Left ventricle myocardium inferior (tissue), 1 donor: ENCODE data around the gene TST. TPM values are rescaled to one million over a fixed set of nuclear protein-coding genes. Genes with fewer than 3 reads are reported as not detected.

Experiments used
- DNase-seq: peaks from one replicate; pipeline ENCODE4 v3.0.0-alpha.2; 2020
- H3K27ac ChIP-seq: fragments of 200-600 bp; replicated peaks from 2 replicates; pipeline ENCODE4 v1.8.0; 2021
- H3K27me3 ChIP-seq: fragments of 200-600 bp; 2 replicates; pipeline ENCODE4 v1.8.0; 2021; ENCODE audit warnings: low read depth
- H3K36me3 ChIP-seq: fragments of 200-600 bp; 2 replicates; pipeline ENCODE4 v1.8.0; 2021
- H3K4me1 ChIP-seq: fragments of 200-600 bp; 2 replicates; pipeline ENCODE4 v1.8.0; 2021
- H3K4me3 ChIP-seq: fragments of 200-600 bp; 2 replicates; pipeline ENCODE4 v1.8.0; 2021; ENCODE audit warnings: mild to moderate bottlenecking, moderate library complexity
- H3K9me3 ChIP-seq: fragments of 200-600 bp; replicated peaks from 2 replicates; pipeline ENCODE4 v1.8.0; 2021
- intact Hi-C: fragments of 100-400 bp; cut with micrococcal nuclease; formaldehyde crosslinking; loops from one replicate; pipeline ENCODE4 v1.11.0; 2022
- total RNA-seq: library from RNA; stranded (reverse); fragmentation: NEBNext Ultra II Directional; extraction: Animal tissue kit (Norgen Biotek cat#: 25700); gene quantifications from one replicate; pipeline ENCODE4 v1.2.1, GENCODE V29; 2021
- TF ChIP-seq, protein P1 (sequence below): fragments of 200-600 bp; IDR thresholded peaks from 2 replicates; pipeline ENCODE4 v1.8.0; 2021; ENCODE audit warnings: antibody characterized with exemption, mild to moderate bottlenecking, borderline replicate concordance
- donor health status: DM: no; HTN: yes; CAD: no; lungs with severe emphysema.

The TST gene
- total RNA-seq, 1 donor from 2014 or later = 39.8 TPM

DNA sequence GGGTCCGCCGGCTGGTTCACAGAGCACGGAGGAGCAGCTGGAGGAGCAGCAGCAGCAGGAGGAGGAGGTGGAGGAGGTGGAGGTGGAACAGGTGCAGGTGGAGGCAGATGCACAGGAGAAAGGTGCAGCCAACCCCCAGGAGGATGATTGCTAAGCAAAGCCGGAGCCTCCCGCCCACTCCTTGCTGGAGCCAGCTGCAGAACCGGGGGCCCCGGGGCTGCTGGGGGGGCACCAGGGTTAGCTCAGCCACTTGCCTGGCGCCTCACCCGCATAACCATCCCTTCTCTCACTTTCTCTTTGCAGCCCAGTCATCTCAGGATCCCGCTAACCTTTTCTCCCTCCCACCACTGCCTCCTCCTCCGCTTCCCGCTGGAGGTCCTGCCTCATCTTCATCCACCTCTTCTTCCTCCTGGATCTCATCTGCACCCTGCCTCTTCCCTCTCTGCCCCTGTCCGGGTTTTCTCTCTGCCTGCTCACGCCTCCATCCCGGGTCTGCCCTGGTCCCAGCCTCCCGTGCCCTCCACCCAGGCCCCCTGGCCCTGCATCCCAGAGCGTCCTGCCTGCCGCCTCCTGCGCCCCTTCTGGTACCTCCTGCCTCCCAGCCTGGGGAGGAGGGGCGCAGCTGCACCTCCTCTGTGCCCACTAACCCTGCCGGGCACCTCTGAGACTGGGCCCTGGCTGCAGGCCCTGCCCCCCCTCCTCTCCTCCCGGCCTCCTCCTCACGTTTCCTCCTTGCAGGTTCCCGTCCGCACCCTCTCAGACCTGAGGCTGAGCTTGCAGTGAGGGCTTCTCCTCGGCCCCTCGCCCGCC, 41.8 kb upstream of the TST start:
- Histone ChIP-seq H3K36me3 (peaks cover 48% of the 10 kb centered on the region), H3K9me3 (no peaks in the 10 kb centered on the region), H3K4me1 (no peaks in the 10 kb centered on the region), H3K27me3 (peaks cover 13% of the 10 kb centered on the region), H3K27ac (no peak overlapping the region), H3K4me3 (no peak overlapping the region)
- TF ChIP-seq, protein P1, sequence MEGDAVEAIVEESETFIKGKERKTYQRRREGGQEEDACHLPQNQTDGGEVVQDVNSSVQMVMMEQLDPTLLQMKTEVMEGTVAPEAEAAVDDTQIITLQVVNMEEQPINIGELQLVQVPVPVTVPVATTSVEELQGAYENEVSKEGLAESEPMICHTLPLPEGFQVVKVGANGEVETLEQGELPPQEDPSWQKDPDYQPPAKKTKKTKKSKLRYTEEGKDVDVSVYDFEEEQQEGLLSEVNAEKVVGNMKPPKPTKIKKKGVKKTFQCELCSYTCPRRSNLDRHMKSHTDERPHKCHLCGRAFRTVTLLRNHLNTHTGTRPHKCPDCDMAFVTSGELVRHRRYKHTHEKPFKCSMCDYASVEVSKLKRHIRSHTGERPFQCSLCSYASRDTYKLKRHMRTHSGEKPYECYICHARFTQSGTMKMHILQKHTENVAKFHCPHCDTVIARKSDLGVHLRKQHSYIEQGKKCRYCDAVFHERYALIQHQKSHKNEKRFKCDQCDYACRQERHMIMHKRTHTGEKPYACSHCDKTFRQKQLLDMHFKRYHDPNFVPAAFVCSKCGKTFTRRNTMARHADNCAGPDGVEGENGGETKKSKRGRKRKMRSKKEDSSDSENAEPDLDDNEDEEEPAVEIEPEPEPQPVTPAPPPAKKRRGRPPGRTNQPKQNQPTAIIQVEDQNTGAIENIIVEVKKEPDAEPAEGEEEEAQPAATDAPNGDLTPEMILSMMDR = no peak
- no peak for DNase-seq
- intact Hi-C loops = no loop called here

DNA sequence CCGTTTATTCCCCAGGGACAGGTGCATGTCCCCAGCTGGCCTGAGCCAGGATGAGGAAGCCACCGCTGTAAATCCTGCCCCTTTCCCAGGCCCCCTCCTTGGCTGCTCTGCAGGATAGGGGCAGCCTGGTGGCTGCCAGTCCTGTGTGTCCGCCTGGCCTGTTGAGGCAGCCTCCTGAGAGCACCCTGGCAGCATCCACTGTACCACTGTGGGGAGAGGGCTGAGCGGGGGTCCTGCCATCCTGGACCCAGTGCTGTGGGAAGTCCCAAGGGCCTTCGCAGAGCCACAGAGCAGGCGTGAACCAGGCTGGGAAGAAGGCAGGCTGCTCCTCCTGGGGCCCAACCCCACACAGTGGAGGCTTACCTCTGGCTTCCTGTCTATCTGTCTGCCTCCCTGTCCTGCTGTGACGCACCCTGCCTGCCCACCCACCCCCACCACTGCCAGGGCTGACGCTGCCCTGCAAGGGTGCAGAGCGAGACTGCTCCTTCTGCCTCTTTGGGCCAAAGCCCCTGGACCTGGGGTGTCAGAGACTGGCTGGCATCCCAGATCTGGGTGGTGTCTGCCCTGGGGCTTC, 40.7 kb upstream of the TST start:
- H3K36me3 ChIP-seq = peaks cover 52% of the 10 kb centered on the region
- H3K27me3 ChIP-seq = peaks cover 3% of the 10 kb centered on the region
- no peak overlapping the region for H3K4me3 ChIP-seq
- no peaks in the 10 kb centered on the region for H3K4me1 ChIP-seq
- no peaks in the 10 kb centered on the region for H3K9me3 ChIP-seq
- intact Hi-C loops = no loop called here
- DNase-seq = no peak
- no peak overlapping the region for H3K27ac ChIP-seq
- TF ChIP-seq, protein P1 = no peak

DNA sequence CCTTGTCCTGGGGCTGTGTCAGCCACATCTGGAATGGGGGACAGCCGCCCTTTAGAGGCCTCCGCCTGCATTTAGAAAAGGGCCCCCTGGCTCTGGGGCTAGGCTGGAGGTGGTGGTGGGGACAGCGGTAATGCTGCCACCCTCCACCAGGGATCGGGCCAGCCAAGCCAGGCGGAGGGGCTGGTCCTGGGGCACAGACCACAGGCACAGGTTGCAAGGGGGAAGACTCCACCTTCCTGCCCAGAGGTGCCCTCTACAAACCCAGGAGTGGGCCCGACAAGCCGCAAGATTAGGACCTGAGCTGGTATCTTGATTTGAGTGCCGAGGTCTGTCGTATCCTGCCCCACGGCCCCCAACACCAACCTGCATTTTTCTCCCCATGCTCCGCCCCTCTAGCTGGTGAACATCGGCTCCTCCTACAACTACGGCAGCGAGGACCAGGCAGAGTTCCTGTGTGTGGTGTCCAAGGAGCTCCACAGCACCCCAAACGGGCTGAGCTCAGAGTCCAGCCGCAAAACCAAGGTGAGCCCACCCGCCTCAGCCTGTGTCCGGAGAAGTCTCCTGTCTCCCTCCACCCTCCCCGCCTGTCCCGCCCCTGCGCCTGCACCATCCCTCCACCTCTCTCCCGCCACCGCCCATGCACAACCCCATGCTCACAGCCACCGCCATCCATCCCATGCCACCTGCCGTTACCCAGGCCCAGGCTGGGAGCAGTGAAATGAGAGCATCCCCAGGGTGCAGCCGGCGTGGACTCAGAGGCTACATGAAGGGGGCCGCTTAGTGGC, 39.9 kb upstream of the TST start:
- Histone ChIP-seq H3K27me3 (no peaks in the 10 kb centered on the region), H3K27ac (no peak overlapping the region), H3K4me1 (peaks cover under 1% of the 10 kb centered on the region), H3K4me3 (no peak overlapping the region), H3K9me3 (no peaks in the 10 kb centered on the region), H3K36me3 (peaks cover 52% of the 10 kb centered on the region)
- TF ChIP-seq, protein P1 = no peak
- intact Hi-C loops = no loop called here
- no peak for DNase-seq

DNA sequence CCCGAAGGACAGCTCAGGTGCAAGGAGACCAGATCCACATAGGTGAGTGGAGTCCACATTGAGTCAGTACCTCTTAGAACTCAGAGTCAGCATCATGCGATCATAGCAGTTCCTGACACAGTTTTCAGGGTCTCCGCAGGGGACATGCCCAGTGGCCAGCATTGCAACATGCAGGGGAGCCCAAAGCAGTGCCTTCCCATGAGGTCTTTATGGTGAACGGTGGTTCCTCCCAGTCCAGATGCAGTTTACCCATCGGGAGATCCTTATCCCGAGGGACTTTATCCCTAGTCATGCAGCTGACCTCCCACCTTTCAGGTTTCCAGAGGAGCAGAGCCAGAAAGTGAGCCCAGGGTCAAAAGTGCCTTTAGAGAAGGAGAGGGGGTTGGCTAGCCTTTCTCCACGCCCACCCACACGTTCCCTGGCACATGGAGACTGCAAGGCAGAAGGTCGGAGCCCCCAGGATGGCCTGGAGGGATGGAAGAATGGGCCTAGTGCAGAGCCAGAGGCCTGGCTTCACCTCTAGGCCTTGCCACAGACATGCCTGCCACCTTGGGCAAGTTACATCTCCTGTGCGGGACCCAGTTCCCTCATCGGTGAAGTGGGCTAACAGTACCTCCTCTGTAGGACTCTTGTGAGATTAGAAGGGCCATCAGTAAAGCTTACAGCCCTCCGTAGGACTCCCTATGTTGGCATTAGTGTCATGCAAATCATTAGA, 38.7 kb upstream of the TST start:
- Histone ChIP-seq H3K36me3 (peaks cover 52% of the 10 kb centered on the region), H3K9me3 (no peaks in the 10 kb centered on the region), H3K4me3 (no peak overlapping the region), H3K27me3 (no peaks in the 10 kb centered on the region), H3K27ac (no peak overlapping the region), H3K4me1 (peaks cover 12% of the 10 kb centered on the region)
- intact Hi-C loops = no loop called here
- no peak for DNase-seq
- TF ChIP-seq, protein P1 = no peak

DNA sequence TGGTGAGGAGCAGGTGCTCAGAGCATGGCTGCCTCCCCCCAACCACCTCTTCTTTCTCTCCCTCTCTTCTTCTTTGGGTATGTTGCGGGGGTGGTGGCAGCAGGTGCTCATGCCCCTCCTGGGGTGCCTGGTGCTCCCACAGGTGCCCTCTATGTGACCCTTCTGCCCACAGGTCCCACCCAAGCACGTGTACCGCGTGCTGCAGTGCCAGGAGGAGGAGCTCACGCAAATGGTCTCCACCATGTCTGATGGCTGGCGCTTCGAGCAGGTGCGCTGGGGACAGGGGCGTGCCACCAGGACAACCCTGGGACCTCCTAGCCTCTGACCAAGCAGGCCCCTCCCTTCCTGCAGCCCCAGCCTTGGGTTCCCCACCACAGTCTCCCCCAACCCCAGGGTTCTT, 38.0 kb upstream of the TST start:
- no peak for DNase-seq
- H3K9me3 ChIP-seq = no peaks in the 10 kb centered on the region
- no peaks in the 10 kb centered on the region for H3K27me3 ChIP-seq
- intact Hi-C loops = no loop called here
- H3K4me3 ChIP-seq = no peak overlapping the region
- TF ChIP-seq, protein P1 = no peak
- H3K4me1 ChIP-seq = peaks cover 19% of the 10 kb centered on the region
- no peak overlapping the region for H3K27ac ChIP-seq
- H3K36me3 ChIP-seq = peaks cover 52% of the 10 kb centered on the region
